GM08714 (cell line): ENCODE data around the gene ACER3.
"Not testable (repeated sequence)": the region's sequence is repeated elsewhere in the genome, so short reads cannot be mapped to it uniquely, and the experiment has no call there.

Experiments
- H3K4me3 ChIP-seq: fragments of 200-500 bp; sonication (Bioruptor generic); 2 replicates; pipeline ENCODE4 v1.5.1; 2014; ENCODE audit warnings: mild to moderate bottlenecking, low read length, inconsistent platforms
- ZNF274 ChIP-seq: IDR thresholded peaks from 2 replicates; pipeline ENCODE4 v1.6.1; 2012; ENCODE audit warnings: mild to moderate bottlenecking, low read depth, low read length

The ACER3 gene

GRCh38 chr11:76962583-76963416 is 102.1 kb downstream of the ACER3 start:
- no peak overlapping the region for H3K4me3 ChIP-seq
- no peak for TF ChIP-seq ZNF274

DNA sequence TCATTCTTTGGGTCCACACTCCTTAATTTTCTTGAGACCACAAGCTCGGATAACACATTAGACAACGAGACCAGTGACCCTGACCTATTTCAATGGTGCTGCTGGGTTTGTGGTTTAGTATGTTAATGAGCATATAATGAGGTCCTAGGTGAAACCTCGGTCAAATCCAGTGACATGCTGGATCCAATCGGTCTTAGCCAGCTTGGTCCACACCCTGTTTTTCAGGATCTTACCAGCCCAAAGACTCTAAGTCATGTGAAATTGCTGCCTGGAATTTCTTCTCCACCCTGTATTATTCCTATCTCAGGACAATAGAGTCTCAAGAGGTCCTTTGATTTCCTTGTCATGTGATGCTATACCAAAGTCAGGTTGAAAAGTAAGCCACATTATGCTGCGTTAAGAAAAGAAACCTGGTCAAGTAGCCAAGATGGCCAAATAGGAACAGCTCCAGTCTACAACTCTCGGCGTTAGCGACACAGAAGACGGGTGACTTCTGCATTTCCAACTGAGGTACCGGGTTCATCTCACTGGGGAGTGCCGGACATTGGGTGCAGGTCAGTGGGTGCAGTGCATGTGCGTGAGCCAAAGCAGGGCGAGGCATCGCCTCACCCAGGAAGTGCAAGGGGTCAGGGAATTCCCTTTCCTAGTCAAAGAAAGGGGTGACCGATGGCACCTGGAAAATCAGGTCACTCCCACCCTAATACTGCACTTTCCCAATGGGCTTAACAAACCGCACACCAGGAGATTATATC is 102.9 kb downstream of the ACER3 start:
- not testable (repeated sequence) for H3K4me3 ChIP-seq

GRCh38 chr11:76972051-76972450 is 111.3 kb downstream of the ACER3 start:
- H3K4me3 ChIP-seq: no peak overlapping the region
- TF ChIP-seq ZNF274: no peak

GRCh38 chr11:76974179-76974891 is 113.6 kb downstream of the ACER3 start:
- H3K4me3 ChIP-seq: no peak overlapping the region
- TF ChIP-seq ZNF274: no peak

GRCh38 chr11:76975513-76975912 is 114.8 kb downstream of the ACER3 start:
- no peak for TF ChIP-seq ZNF274
- H3K4me3 ChIP-seq: no peak overlapping the region

DNA sequence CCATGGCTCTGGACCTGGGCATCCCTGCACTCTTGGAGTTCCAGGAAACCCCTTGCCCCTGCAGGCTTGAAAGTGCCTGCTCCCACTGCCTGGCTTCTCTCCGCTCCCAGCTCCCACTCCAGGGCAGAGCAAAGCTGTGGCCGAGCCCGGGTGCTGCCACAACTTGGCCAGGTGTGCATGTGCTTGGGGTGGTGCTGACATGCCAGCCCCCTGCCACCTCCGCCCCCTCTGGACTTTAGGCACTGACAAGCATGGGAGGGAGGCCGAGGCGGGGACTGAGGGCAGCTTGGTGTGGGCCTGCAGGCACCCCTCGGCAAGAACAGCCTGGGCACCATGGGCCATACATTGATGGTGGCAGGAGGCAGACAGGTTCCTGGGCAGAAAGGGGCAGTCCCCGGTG is 117.1 kb downstream of the ACER3 start:
- TF ChIP-seq ZNF274: no peak

GRCh38 chr11:76978239-76978638 is 117.5 kb downstream of the ACER3 start:
- no peak for TF ChIP-seq ZNF274
- H3K4me3 ChIP-seq: no peak overlapping the region

More for the DNA sequence above, 117.1 kb downstream of the ACER3 start:
- no peak overlapping the region for H3K4me3 ChIP-seq

DNA sequence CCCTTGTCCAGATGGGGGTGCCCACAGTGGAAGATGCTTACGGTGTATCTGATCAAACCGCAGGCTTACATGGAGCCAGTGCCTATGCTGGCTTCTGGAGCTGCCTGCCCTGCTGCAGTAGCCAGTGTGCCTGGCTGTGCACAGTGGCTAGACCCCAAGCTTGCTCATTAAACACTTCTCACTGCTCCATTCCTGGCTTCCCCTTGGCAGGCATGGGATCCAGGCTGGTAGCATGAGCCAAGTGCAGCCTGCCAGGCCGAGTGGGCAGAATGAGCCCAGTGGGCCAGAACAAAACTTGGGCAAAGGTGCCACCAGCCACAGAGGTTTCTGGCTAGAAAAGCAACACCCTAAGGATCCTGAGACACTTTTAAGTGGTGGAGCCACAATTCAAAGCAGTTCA is 118.1 kb downstream of the ACER3 start:
- no peak for TF ChIP-seq ZNF274
- no peak overlapping the region for H3K4me3 ChIP-seq

- no peak for TF ChIP-seq ZNF274
Observed at GRCh38 chr11:76980196-76980595, 119.5 kb downstream of the ACER3 start.

DNA sequence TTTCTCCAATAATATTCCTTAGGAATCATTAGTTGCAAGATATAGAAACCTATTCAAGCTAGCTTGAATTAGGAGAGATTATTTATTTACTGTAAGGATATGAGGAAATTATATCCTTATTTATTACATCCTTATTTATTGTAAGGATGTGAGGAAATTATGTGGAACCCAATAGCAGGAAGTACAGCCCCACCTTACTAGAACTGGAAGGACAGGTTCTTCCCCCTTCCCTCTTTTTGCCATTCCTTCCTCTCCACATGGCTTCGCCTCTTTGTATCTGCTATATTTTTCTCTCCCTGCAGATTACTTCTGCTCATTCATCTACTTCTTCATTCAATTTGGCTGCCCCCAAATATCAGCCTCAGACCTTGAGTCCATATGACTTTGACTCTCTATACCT is 124.0 kb downstream of the ACER3 start:
- no peak overlapping the region for H3K4me3 ChIP-seq
- TF ChIP-seq ZNF274: no peak

More at GRCh38 chr11:76980196-76980595, 119.5 kb downstream of the ACER3 start:
- no peak overlapping the region for H3K4me3 ChIP-seq

- no peak overlapping the region for H3K4me3 ChIP-seq
- no peak for TF ChIP-seq ZNF274
Observed at GRCh38 chr11:76987203-76987602, 126.5 kb downstream of the ACER3 start.

DNA sequence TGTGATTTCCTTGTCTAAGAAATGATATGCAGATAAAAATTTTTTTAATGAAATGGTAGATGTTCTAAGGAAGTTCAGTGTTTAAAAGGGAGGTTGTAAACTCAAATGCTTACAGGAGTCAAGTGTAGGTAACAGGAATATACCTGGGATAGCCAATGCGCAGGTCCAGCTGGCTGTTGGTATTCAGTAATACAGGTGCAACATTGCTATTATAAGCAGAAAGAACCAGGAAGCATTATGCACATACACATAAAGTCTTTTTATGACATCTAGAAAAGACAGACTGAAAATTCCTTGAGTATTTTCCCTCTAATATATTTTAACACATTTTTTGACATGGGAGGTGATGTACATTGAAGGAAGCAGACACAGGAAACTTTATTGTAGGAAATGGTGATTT is 129.9 kb downstream of the ACER3 start:
- no peak for TF ChIP-seq ZNF274

DNA sequence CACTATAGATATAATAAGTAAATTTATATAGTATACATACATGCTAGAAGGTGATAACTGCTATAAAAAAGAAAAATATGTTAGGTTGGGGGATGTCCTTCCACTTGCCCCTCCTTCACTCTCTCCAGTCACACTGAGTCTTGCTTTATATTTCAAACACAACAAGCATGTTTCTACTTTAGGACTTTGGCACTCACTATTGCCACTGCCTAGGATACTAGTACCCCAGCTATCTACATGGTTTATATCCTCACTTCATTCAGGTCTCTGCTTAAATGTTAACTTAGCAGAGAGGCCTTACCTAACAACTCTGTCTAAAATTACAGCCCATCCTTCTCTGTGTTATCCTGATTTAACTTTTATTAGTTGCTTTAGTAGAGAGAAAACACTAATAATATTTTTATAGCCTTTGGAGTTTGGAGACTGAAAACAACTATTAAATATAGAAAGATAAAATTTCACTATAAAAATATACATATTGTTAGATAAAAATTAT is 134.4 kb downstream of the ACER3 start:
- TF ChIP-seq ZNF274: no peak
- H3K4me3 ChIP-seq: no peak overlapping the region

More for the DNA sequence above, 129.9 kb downstream of the ACER3 start:
- no peak overlapping the region for H3K4me3 ChIP-seq

DNA sequence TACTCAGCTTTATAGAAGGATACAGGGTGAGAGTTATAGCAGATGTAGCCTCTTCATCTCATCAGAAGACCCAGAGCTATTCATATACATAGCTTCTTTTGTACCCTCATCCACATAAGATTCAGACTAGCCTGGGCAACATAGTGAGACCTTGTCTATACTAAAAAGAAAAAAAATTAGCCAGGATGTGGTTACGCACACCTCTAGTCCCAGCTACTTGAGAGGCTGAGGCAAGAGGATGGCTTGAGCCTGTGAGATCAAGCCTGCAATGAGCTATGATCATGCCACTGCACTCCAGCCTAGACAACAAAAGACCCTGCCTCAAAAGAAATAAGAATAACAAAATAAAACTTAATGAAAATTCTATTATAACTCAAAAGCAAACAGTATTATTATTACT is 136.8 kb downstream of the ACER3 start:
- H3K4me3 ChIP-seq: no peak overlapping the region
- TF ChIP-seq ZNF274: no peak

DNA sequence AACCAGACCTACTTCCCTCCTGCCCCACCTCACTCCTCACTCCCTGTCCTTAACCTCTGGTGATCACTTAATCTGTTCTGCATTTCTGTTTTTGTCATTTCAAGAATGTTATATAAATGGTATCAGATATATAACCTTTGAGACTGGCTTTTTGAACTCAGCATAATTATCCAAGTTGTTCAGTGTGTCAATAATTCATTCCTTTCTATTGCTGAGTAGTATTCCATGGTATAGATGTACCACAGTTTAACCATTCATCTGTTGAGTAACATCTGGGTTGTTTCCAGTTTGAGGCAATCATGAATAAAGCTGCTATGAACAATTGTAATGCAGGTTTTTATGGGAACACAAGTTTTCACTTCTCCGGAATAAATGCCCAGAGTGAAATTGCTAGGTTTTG is 138.9 kb downstream of the ACER3 start:
- H3K4me3 ChIP-seq: no peak overlapping the region
- TF ChIP-seq ZNF274: no peak
